Spleen (tissue), 13 donors: ENCODE measurements around the gene METTL3. TPM values are rescaled to one million over a fixed set of nuclear protein-coding genes. Genes with fewer than 3 reads are reported as not detected.

Experiments used
- DNase-seq: peaks from one replicate; pipeline ENCODE4 v3.0.0-alpha.2; 2020
- H3K27ac ChIP-seq, 8 donors: fragments of 200-600 bp; sonication (generic) in 7 of 8; 1 replicate in 4 of 8; 2 replicates in 4 of 8; pipeline versions ENCODE4 v1.5.0 to v1.8.0; 2016 to 2021; ENCODE audit warnings: inconsistent platforms in 4 of 8, mild to moderate bottlenecking in 4 of 8, moderate library complexity in 1 of 8
- H3K27me3 ChIP-seq, 7 donors: fragments of 200-600 bp; sonication (generic) in 6 of 7; replicated peaks in 1 of 7; 1 replicate in 4 of 7; 2 replicates in 3 of 7; pipeline versions ENCODE4 v1.5.0 to v1.8.0; 2016 to 2021; ENCODE audit warnings: inconsistent platforms in 3 of 7, mild to moderate bottlenecking in 1 of 7
- H3K36me3 ChIP-seq, 6 donors: fragments of 200-600 bp; sonication (generic) in 5 of 6; 1 replicate in 4 of 6; 2 replicates in 2 of 6; pipeline versions ENCODE4 v1.5.0 to v1.8.0; 2016 to 2021; ENCODE audit warnings: inconsistent platforms in 2 of 6
- H3K4me1 ChIP-seq, 6 donors: fragments of 200-600 bp; sonication (generic) in 5 of 6; 1 replicate in 3 of 6; 2 replicates in 3 of 6; pipeline versions ENCODE4 v1.5.0 to v1.8.0; 2016 to 2021; ENCODE audit warnings: inconsistent platforms in 3 of 6
- H3K4me3 ChIP-seq, 8 donors: fragments of 200-600 bp; sonication (generic) in 7 of 8; 1 replicate in 4 of 8; 2 replicates in 4 of 8; pipeline versions ENCODE4 v1.5.0 to v1.8.0; 2016 to 2021; ENCODE audit warnings: inconsistent platforms in 4 of 8, mild to moderate bottlenecking in 4 of 8, moderate library complexity in 2 of 8
- H3K9me3 ChIP-seq, 8 donors: fragments of 200-600 bp; sonication (generic) in 7 of 8; 1 replicate in 4 of 8; 2 replicates in 4 of 8; pipeline versions ENCODE4 v1.5.0 to v1.8.0; 2016 to 2021; ENCODE audit warnings: inconsistent platforms in 4 of 8
- CTCF ChIP-seq, 11 experiments: fragments of 200-600 bp in 7 of 11; fragments of 450-650 bp in 4 of 11; sonication (generic) in 4 of 11; IDR thresholded peaks in 8 of 11; conservative IDR thresholded peaks in 3 of 11; 1 replicate in 7 of 11; 2 replicates in 4 of 11; pipeline versions ENCODE4 v1.4.0 to v1.8.0; 2016 to 2021; ENCODE audit warnings: antibody characterized with exemption in 11 of 11, inconsistent platforms in 4 of 11, mild to moderate bottlenecking in 1 of 11
- POLR2A ChIP-seq, 3 donors: fragments of 450-650 bp; IDR thresholded peaks; one replicate each; pipeline ENCODE4 v1.5.1; 2017; ENCODE audit warnings: antibody characterized with exemption in 3 of 3, mild to moderate bottlenecking in 1 of 3
- POLR2AphosphoS5 ChIP-seq, 3 donors: sonication (generic); formaldehyde crosslinking; IDR thresholded peaks; one replicate each; pipeline ENCODE4 v1.5.1; 2017; ENCODE audit warnings: antibody characterized with exemption in 3 of 3
- WGBS, 5 donors: extraction: QIAGEN DNeasy Blood & Tissue Kit in 3 of 5; methylation state at CpG; one replicate each; pipeline versions ENCODE4 v1.1.5 to v1.1.7; 2013 to 2018; 5-methylcytosine and 5-hydroxymethylcytosine counted together
- intact Hi-C: fragments of 100-400 bp; cut with DNase I; formaldehyde crosslinking; loops from one replicate; pipeline ENCODE4 v1.15.0; 2023; ENCODE audit warnings: low total_unique reads
- long read RNA-seq, 2 donors: transcript quantifications; one replicate each; lab custom pipeline, GENCODE V29; 2026
- polyA plus RNA-seq, 3 donors: library from polyadenylated mRNA; stranded (reverse); fragments of 200-250 nt; gene quantifications; one replicate each; pipeline ENCODE4 v1.2.1, GENCODE V29; 2013
- total RNA-seq, 7 donors: library from RNA; depleted of rRNA in 3 of 7; stranded (reverse); fragments of >200 nt in 3 of 7; fragmentation: NEBNext Ultra II Directional in 4 of 7; extraction: Animal tissue kit (Norgen Biotek cat#: 25700) in 4 of 7; gene quantifications; one replicate each; pipeline versions ENCODE4 v1.1.0 to v1.2.1, GENCODE V29; 2016 to 2021
- donor health status: healthy with polysubstance abuse.
- donor health status: DM: no; HTN: no; CAD: no; lungs with moderate emphysema.
- donor health status: DM: no; HTN: no; CAD: no.
- donor health status: Bipolar disorder and iron deficiency.
- donor health status: healthy.
- donor health status: DM: no; HTN: no; CAD: no.
- donor health status: DM: yes; HTN: yes; CAD: no.

The METTL3 gene
- total RNA-seq: 10 to 100 TPM; 52.0 to 88.7 (median 64.8) TPM
- polyA plus RNA-seq: 10 to 100 TPM; 46.2 to 61.1 (median 47.7) TPM
- long read RNA-seq, donor 1, transcript METTL3-201 (11 exons, 2,015 nt): major isoform, 7 of 48 reads
- long read RNA-seq, donor 1, partial matches to known transcripts: 39 of 48 reads
- long read RNA-seq, donor 1, other reads (novel, unspliced or antisense): 0 of 48 reads
- long read RNA-seq, donor 2, partial matches to known transcripts: 10 of 16 reads
- long read RNA-seq, donor 2, other reads (novel, unspliced or antisense): 0 of 16 reads

GRCh38 chr14:21510735-21511657 is at the start of gene METTL3:
METTL3 (minus strand) TSS chr14:21511340; CDS start chr14:21511223, 117 bp downstream.
- peaks cover 0 to 33% (median 8%) of the 10 kb centered on the region in 6 donors for H3K36me3 ChIP-seq
- intact Hi-C loops: no loop called here
- 0% methylated on average over 43 to 53 of the region's 53 CpGs for WGBS, 5 donors
- peak; percentile 97 for DNase-seq
- no peaks in the 10 kb centered on the region for H3K27me3 ChIP-seq
- H3K4me1 ChIP-seq: peaks cover 17 to 47% (median 30%) of the 10 kb centered on the region in 6 donors
- no peaks in the 10 kb centered on the region for H3K9me3 ChIP-seq
- H3K27ac ChIP-seq: peak within 1 kb of the TSS; percentile 82 to 95 (median 88)
- peak within 1 kb of the TSS; percentile 71 to 98 (median 92) for H3K4me3 ChIP-seq
- TF ChIP-seq POLR2AphosphoS5 (IDR thresholded peaks at IDR 0.05) (peak; percentile 84 to 92 (median 87)), CTCF (IDR thresholded peaks at IDR 0.05 in 8 of 11, conservative IDR thresholded peaks at IDR 0.05 in 3 of 11) (peak in 2 of 11 experiments; percentile 16 to 28), POLR2A (IDR thresholded peaks at IDR 0.05) (no peak)

- H3K4me3 ChIP-seq: no peak overlapping the region
- DNase-seq: peak; percentile 12
- WGBS, 5 donors: 82 to 92% (median 90%) methylated on average over 8 of the region's 8 CpGs
- no peaks in the 10 kb centered on the region for H3K9me3 ChIP-seq
- H3K27me3 ChIP-seq: no peaks in the 10 kb centered on the region
- TF ChIP-seq POLR2AphosphoS5 (IDR thresholded peaks at IDR 0.05): no peak
- TF ChIP-seq POLR2A (IDR thresholded peaks at IDR 0.05): no peak
- no peak for TF ChIP-seq CTCF (IDR thresholded peaks at IDR 0.05 in 8 of 11, conservative IDR thresholded peaks at IDR 0.05 in 3 of 11)
- peaks cover 0 to 13% (median 8%) of the 10 kb centered on the region in 6 donors for H3K4me1 ChIP-seq
- H3K27ac ChIP-seq: no peak overlapping the region
- no peaks in the 10 kb centered on the region for H3K36me3 ChIP-seq
- intact Hi-C loops: loop anchor here (5.0 kb wide), 1 partner anchor 56 kb away; no protein-coding TSS in a partner anchor
Measured at GRCh38 chr14:21558703-21559170, 47.6 kb upstream of the METTL3 start.

- no peaks in the 10 kb centered on the region for H3K9me3 ChIP-seq
- peaks cover 0 to 13% (median 8%) of the 10 kb centered on the region in 6 donors for H3K4me1 ChIP-seq
- peak overlapping the region in 4 of 8 donors; percentile 18 to 59 (median 24) for H3K4me3 ChIP-seq
- peak; percentile 40 for DNase-seq
- no peaks in the 10 kb centered on the region for H3K36me3 ChIP-seq
- peak overlapping the region in 5 of 8 donors; percentile 26 to 53 (median 38) for H3K27ac ChIP-seq
- intact Hi-C loops: loop anchor here (5.0 kb wide), 1 partner anchor 55 kb away; no protein-coding TSS in a partner anchor
- TF ChIP-seq CTCF (IDR thresholded peaks at IDR 0.05 in 8 of 11, conservative IDR thresholded peaks at IDR 0.05 in 3 of 11) (peak in 10 of 11 experiments; percentile 50 to 82 (median 72)), POLR2A (IDR thresholded peaks at IDR 0.05) (no peak), POLR2AphosphoS5 (IDR thresholded peaks at IDR 0.05) (no peak)
- WGBS, 5 donors: 19 to 23% (median 21%) methylated on average over 11 of the region's 11 CpGs
- no peaks in the 10 kb centered on the region for H3K27me3 ChIP-seq
Measured at GRCh38 chr14:21557084-21557901, 46.2 kb upstream of the METTL3 start.
